ENCODE data around the gene SMIM12. TPM values are rescaled to one million over a fixed set of nuclear protein-coding genes. Genes with fewer than 3 reads are reported as not detected.
"Not testable (repeated sequence)": the region's sequence is repeated elsewhere in the genome, so short reads cannot be mapped to it uniquely, and the experiment has no call there.

The SMIM12 gene
- total and polyA plus RNA-seq, 5 experiments from 2014 or later: 40.9 to 77.3 (median 59.1) TPM

GRCh38 chr1:34810781-34811180, 48.8 kb downstream of the SMIM12 start:
- DNase-seq, H3K27me3 Mint-ChIP-seq, ATAC-seq, H3K27ac Mint-ChIP-seq, POLR2A ChIA-PET, H3K4me3 Mint-ChIP-seq, H3K4me1 Mint-ChIP-seq: not testable (repeated sequence)
- Mint-ChIP-seq H3K36me3 (peaks cover 0 to 21% (median 2%) of the 10 kb centered on the region in 3 donors), H3K9me3 (peaks cover 0 to 12% (median 3%) of the 10 kb centered on the region in 9 donors)

DNA sequence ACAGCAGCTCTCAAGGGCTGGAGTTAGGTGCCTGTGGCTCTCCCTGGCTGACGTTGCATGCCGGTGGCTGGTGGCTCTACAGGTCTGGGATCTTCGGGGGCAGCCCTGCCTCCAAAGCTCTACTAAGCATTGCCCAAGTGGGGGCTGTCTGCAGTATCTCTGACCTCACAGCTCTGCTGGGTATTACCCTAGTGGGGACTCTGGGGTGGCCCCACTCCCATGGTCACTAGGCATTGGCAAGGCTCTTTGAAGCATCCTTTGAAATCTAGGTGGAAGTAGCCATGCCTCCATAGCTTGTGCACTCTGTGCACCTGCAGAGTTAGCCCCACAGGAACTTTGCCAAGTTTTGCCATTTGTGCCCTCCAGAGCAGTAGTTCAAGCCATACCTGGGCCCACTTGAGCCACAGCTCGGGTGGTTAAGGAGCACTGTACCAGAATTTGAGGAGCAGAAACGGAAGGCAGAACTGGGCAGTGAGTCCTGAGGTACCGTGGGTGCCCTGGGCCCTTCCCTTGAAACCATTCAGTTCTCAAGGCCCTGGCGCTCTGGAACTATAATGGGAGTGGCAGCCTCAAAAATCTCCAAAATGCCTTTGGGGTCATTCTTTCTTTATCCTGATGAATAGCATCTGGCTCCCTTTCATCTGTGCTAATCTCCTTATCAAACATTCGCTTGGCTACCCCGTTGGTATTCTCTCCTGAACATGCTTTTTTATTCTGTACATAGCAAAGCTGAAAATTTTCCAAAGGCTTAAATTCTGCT, 51.3 kb downstream of the SMIM12 start:
- Mint-ChIP-seq H3K36me3 (peaks cover 8 to 23% (median 11%) of the 10 kb centered on the region in 3 donors), H3K9me3 (peaks cover 0 to 17% (median 6%) of the 10 kb centered on the region in 9 donors), H3K4me3 (no peak overlapping the region), H3K27ac (no peak overlapping the region), H3K27me3 (no peaks in the 10 kb centered on the region), H3K4me1 (peaks cover 0 to 10% (median under 1%) of the 10 kb centered on the region in 4 donors)
- POLR2A ChIA-PET: no interaction called here
- ATAC-seq (no peak), DNase-seq (no peak)

- Mint-ChIP-seq H3K9me3 (peaks cover 0 to 20% (median 6%) of the 10 kb centered on the region in 9 donors), H3K27me3 (no peaks in the 10 kb centered on the region), H3K27ac (no peak overlapping the region), H3K4me3 (no peak overlapping the region), H3K4me1 (peaks cover 0 to 6% (median under 1%) of the 10 kb centered on the region in 4 donors), H3K36me3 (peaks cover 8 to 24% (median 11%) of the 10 kb centered on the region in 3 donors)
- POLR2A ChIA-PET: no interaction called here
- ATAC-seq (no peak), DNase-seq (no peak)
These were observed 53.2 kb downstream of the SMIM12 start for GRCh38 chr1:34806396-34806795.

- Mint-ChIP-seq H3K9me3 (peaks cover 0 to 11% (median 0%) of the 10 kb centered on the region in 9 donors), H3K27ac (peak overlapping the region in 1 of 10 donors; percentile 75), H3K4me3 (no peak overlapping the region), H3K4me1 (no peaks in the 10 kb centered on the region), H3K36me3 (peaks cover 6 to 13% (median 11%) of the 10 kb centered on the region in 3 donors), H3K27me3 (no peaks in the 10 kb centered on the region)
- ATAC-seq: no peak
- POLR2A ChIA-PET: no interaction called here
- no peak for DNase-seq
These were observed 55.8 kb downstream of the SMIM12 start for GRCh38 chr1:34803770-34804169.

Other genes starting within 250 kb of the SMIM12 start
- not detected for gene GJB5, start 104.7 kb downstream of the SMIM12 start, total RNA-seq
- not detected for gene GJB5, start 104.7 kb downstream of the SMIM12 start, polyA plus RNA-seq
- gene GJB4, start 100.0 kb downstream of the SMIM12 start, total RNA-seq: not detected
- not detected for gene GJB4, start 100.0 kb downstream of the SMIM12 start, polyA plus RNA-seq
- not detected for gene GJB3, start 78.5 kb downstream of the SMIM12 start, total RNA-seq
- gene GJB3, start 78.5 kb downstream of the SMIM12 start, polyA plus RNA-seq: not detected
- gene GJA4, start 66.8 kb downstream of the SMIM12 start, total RNA-seq: not detected
- gene GJA4, start 66.8 kb downstream of the SMIM12 start, polyA plus RNA-seq: not detected
- under 1 TPM; 0.77 to 0.81 TPM for gene DLGAP3, start 69.9 kb upstream of the SMIM12 start, total RNA-seq
- under 1 TPM; 0.06 to 0.27 (median 0.16) TPM for gene DLGAP3, start 69.9 kb upstream of the SMIM12 start, polyA plus RNA-seq
- gene TMEM35B, start 125.6 kb upstream of the SMIM12 start, total RNA-seq: 10 to 100 TPM; 34.3 to 36.4 TPM
- 100 to 1,000 TPM; 145 to 154 (median 146) TPM for gene TMEM35B, start 125.6 kb upstream of the SMIM12 start, polyA plus RNA-seq
- gene ZMYM6, start 172.2 kb upstream of the SMIM12 start, total RNA-seq: 10 to 100 TPM; 55.2 to 55.5 TPM
- 1 to 10 TPM; 6.9 to 9.9 (median 9.6) TPM for gene ZMYM6, start 172.2 kb upstream of the SMIM12 start, polyA plus RNA-seq
- gene ZMYM1, start 219.6 kb upstream of the SMIM12 start, total RNA-seq: 10 to 100 TPM; 28.5 to 32.9 TPM
- gene ZMYM1, start 219.6 kb upstream of the SMIM12 start, polyA plus RNA-seq: 10 to 100 TPM; 12.4 to 16.6 (median 16.3) TPM

Measured in naive thymus-derived CD8-positive, alpha-beta T cell (primary cell).